OCI-LY3 (cell line): ENCODE results near the gene PILRB.
A peak's percentile ranks its signal among the peaks of the same experiment; 100 is the strongest.

Source experiments
- H2AFZ ChIP-seq: fragments of 200-600, 300-600 bp; shearing (Covaris generic); 2 replicates; pipeline ENCODE4 v1.6.0; 2014; ENCODE audit warnings: antibody characterized with exemption, low read depth, low read length
- H3K27ac ChIP-seq: fragments of 200-600, 300-600 bp; sonication (generic); 2 replicates; pipeline ENCODE4 v1.5.1; 2014; ENCODE audit warnings: mild to moderate bottlenecking, low read length, moderate library complexity, mixed read lengths
- H3K27me3 ChIP-seq: fragments of 200-600, 300-600 bp; sonication (generic); 2 replicates; pipeline ENCODE4 v1.6.1; 2014; ENCODE audit warnings: low read depth, low read length, mixed read lengths
- H3K36me3 ChIP-seq: fragments of 200-600, 300-600 bp; sonication (generic); replicated peaks from 2 replicates; pipeline ENCODE3; 2014; ENCODE audit warnings: low read depth, low read length, mixed read lengths
- H3K4me1 ChIP-seq: fragments of 300-600, 200-600 bp; sonication (generic); 2 replicates; pipeline ENCODE4 v1.6.1; 2014; ENCODE audit warnings: low read length, mixed read lengths
- H3K4me2 ChIP-seq: fragments of 200-600, 300-600 bp; sonication (generic); 2 replicates; pipeline ENCODE4 v1.6.1; 2014; ENCODE audit warnings: low read length, mixed read lengths
- H3K4me3 ChIP-seq: fragments of 300-600, 200-600 bp; sonication (generic); 2 replicates; pipeline ENCODE4 v1.5.1; 2014; ENCODE audit warnings: antibody characterized with exemption, mild to moderate bottlenecking, low read length, moderate library complexity
- H3K79me2 ChIP-seq: fragments of 300-600, 200-600 bp; shearing (Covaris generic); 2 replicates; pipeline ENCODE4 v1.6.1; 2014; ENCODE audit warnings: mild to moderate bottlenecking, low read length, mixed read lengths
- H3K9ac ChIP-seq: fragments of 300-600, 200-600 bp; shearing (Covaris generic); 2 replicates; pipeline ENCODE4 v1.6.0; 2014; ENCODE audit warnings: mild to moderate bottlenecking, low read length, moderate library complexity
- H3K9me3 ChIP-seq: fragments of 200-600, 300-600 bp; shearing (Covaris generic); 2 replicates; pipeline ENCODE4 v1.6.1; 2014; ENCODE audit warnings: low read length, mixed read lengths; ENCODE audit not compliant: insufficient read depth
- H4K20me1 ChIP-seq: fragments of 200-600, 300-600 bp; sonication (generic); 2 replicates; pipeline ENCODE4 v1.6.1; 2016; ENCODE audit warnings: low read length, mixed read lengths; ENCODE audit not compliant: insufficient read depth
- EZH2phosphoT487 ChIP-seq: fragments of 200-600 bp; shearing (Covaris generic); IDR thresholded peaks from 2 replicates; pipeline ENCODE4 v1.6.1; 2018; ENCODE audit warnings: antibody characterized with exemption, mixed run types, low read depth
- TF ChIP-seq, protein P1 (sequence below): fragments of 200-600, 300-600 bp; sonication (generic); IDR thresholded peaks from 2 replicates; pipeline ENCODE4 v1.5.1; 2014; ENCODE audit warnings: antibody characterized with exemption, low read length, low read depth

PILRB gene

GRCh38 chr7:100402241-100402640, 44.3 kb downstream of the PILRB start:
- TF ChIP-seq EZH2phosphoT487, result no peak
- TF ChIP-seq, protein P1, sequence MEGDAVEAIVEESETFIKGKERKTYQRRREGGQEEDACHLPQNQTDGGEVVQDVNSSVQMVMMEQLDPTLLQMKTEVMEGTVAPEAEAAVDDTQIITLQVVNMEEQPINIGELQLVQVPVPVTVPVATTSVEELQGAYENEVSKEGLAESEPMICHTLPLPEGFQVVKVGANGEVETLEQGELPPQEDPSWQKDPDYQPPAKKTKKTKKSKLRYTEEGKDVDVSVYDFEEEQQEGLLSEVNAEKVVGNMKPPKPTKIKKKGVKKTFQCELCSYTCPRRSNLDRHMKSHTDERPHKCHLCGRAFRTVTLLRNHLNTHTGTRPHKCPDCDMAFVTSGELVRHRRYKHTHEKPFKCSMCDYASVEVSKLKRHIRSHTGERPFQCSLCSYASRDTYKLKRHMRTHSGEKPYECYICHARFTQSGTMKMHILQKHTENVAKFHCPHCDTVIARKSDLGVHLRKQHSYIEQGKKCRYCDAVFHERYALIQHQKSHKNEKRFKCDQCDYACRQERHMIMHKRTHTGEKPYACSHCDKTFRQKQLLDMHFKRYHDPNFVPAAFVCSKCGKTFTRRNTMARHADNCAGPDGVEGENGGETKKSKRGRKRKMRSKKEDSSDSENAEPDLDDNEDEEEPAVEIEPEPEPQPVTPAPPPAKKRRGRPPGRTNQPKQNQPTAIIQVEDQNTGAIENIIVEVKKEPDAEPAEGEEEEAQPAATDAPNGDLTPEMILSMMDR, result no peak
- Histone ChIP-seq H3K4me3 (no peak overlapping the region), H3K27me3 (peaks cover 64% of the 10 kb centered on the region), H3K36me3 (no peaks in the 10 kb centered on the region), H3K4me2 (no peak overlapping the region), H3K79me2 (no peaks in the 10 kb centered on the region), H2AFZ (no peak overlapping the region), H3K4me1 (peaks cover 31% of the 10 kb centered on the region), H4K20me1 (no peaks in the 10 kb centered on the region), H3K27ac (no peak overlapping the region), H3K9me3 (no peaks in the 10 kb centered on the region), H3K9ac (no peak overlapping the region)

DNA sequence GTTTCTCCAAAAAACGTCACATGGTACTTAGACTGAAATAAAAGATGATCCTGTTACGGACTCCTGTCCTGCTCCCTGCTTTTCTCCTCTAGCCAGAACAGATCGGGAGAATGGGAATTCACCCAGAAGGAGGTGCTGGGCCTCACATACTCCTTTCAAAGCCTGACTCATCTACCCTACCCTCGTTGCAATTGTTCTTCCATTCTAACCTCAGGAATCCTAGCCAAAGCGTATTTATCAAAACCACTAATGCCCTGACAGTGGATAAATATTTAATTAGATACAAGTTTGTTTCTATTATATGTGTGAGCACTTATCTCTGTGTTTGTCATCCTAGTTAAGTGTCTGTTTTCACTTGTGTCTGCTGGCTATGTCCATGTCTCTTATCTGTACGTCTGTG, 48.9 kb downstream of the PILRB start:
- peaks cover 21% of the 10 kb centered on the region for H3K4me1 ChIP-seq
- H3K36me3 ChIP-seq, result no peaks in the 10 kb centered on the region
- H3K9me3 ChIP-seq, result no peaks in the 10 kb centered on the region
- no peak for TF ChIP-seq EZH2phosphoT487
- TF ChIP-seq, protein P1, result no peak
- peaks cover 58% of the 10 kb centered on the region for H3K27me3 ChIP-seq
- no peaks in the 10 kb centered on the region for H4K20me1 ChIP-seq
- H3K27ac ChIP-seq, result no peak overlapping the region
- H2AFZ ChIP-seq, result no peak overlapping the region
- no peaks in the 10 kb centered on the region for H3K79me2 ChIP-seq
- H3K4me3 ChIP-seq, result no peak overlapping the region
- no peak overlapping the region for H3K4me2 ChIP-seq
- no peak overlapping the region for H3K9ac ChIP-seq

- Histone ChIP-seq H3K4me2 (peak overlapping the region; percentile 15; the same call in 1 of the 2 replicates), H3K9me3 (no peaks in the 10 kb centered on the region), H4K20me1 (no peaks in the 10 kb centered on the region), H3K27me3 (peaks cover 51% of the 10 kb centered on the region), H3K79me2 (no peaks in the 10 kb centered on the region), H3K4me3 (no peak overlapping the region), H3K36me3 (no peaks in the 10 kb centered on the region), H3K27ac (no peak overlapping the region), H3K4me1 (peaks cover 21% of the 10 kb centered on the region), H2AFZ (no peak overlapping the region), H3K9ac (no peak overlapping the region)
- TF ChIP-seq EZH2phosphoT487, result no peak
- TF ChIP-seq, protein P1, result peak; percentile 75
Measured at GRCh38 chr7:100407285-100408180, 49.6 kb downstream of the PILRB start.

DNA sequence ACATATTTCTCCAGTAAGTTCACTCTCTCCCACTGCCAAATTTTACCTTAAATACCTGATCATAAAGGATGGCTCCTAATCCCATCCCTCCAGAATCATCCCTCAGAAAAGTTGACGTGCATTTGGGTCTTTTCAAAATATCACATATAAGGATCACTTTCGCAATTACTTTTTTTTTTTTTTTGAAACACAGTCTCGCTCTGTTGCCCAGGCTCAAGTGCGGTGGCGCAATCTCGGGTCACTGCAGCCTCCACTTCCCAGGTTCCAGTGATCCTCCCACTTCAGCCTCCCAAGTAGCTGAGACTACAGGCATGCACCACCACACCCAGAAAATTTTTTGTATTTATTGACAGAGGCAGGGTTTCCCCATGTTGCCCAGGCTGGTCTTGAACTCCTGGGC, 53.2 kb downstream of the PILRB start:
- H3K36me3 ChIP-seq, result no peaks in the 10 kb centered on the region
- H3K27ac ChIP-seq, result no peak overlapping the region
- H3K9ac ChIP-seq, result no peak overlapping the region
- H2AFZ ChIP-seq, result no peak overlapping the region
- H4K20me1 ChIP-seq, result no peaks in the 10 kb centered on the region
- H3K9me3 ChIP-seq, result no peaks in the 10 kb centered on the region
- H3K79me2 ChIP-seq, result no peaks in the 10 kb centered on the region
- peaks cover 38% of the 10 kb centered on the region for H3K27me3 ChIP-seq
- no peak overlapping the region for H3K4me3 ChIP-seq
- peaks cover 31% of the 10 kb centered on the region for H3K4me1 ChIP-seq
- H3K4me2 ChIP-seq, result no peak overlapping the region
- no peak for TF ChIP-seq EZH2phosphoT487
- TF ChIP-seq, protein P1, result no peak
